ENCODE data around the gene ABHD17B. TPM values are rescaled to one million over a fixed set of nuclear protein-coding genes. Genes with fewer than 3 reads are reported as not detected.
A peak's percentile ranks its signal among the peaks of the same experiment; 100 is the strongest.

The ABHD17B gene
- total and polyA plus RNA-seq, 2 experiments from 2014 or later: 7.7 to 10.7 TPM

DNA sequence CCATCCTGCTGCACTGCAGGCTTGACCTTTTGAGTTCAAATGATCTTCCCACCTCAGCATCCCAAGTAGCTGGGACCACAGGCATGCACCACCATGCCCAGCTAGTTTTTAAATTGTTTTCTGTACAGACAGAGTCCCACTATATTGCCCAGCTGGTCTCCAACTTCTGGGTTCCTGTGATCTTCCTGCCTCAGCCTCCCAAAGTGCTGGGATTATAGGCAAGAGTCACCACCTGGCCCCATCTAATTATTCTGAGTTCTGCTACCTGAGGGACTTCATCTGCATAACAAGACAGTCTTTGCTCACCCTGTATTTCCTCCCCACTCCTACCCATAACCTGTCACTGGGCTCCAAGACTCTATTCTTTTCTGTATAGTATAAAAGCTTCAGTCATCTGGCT lies 88.1 kb downstream of the ABHD17B start:
- H3K4me2 ChIP-seq (ENCODE audit: unreplicated experiment): no peak overlapping the region
- in situ Hi-C loops (cut with MboI): loop anchor here (25.0 kb wide), 1 partner anchor 439 kb away; no protein-coding TSS in a partner anchor

DNA sequence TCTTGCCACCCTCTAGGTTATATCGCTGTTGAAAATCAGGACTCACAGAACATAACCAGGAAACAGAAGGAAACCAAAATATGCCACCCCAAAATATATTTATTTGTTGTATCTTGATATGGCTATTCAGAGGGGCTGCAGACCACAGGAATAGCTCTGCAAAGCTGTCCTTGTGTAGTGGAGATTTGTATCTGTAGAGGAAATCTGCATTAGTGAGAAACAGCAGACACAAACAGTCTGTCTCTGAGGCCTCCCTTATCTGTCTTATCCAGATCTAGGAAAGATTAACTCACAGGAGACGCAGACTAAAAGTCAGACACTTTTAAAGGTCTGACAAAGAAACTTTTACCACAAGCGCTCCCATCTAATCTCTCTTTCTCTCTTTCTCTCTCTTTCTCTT lies 88.5 kb downstream of the ABHD17B start:
- Histone ChIP-seq H3K27ac (no peak overlapping the region), H3K9ac (no peak overlapping the region), H3K79me2 (ENCODE audit: insufficient read depth) (no peaks in the 10 kb centered on the region), H3K4me2 (ENCODE audit: unreplicated experiment) (no peak overlapping the region), H3K36me3 (ENCODE audit: low read depth) (no peaks in the 10 kb centered on the region), H4K20me1 (ENCODE audit: insufficient read depth) (no peaks in the 10 kb centered on the region), H3K4me1 (ENCODE audit: insufficient read depth) (no peaks in the 10 kb centered on the region), H3F3A (ENCODE audit: insufficient read depth) (no peaks in the 10 kb centered on the region), H3K4me3 (no peak overlapping the region), H3K9me3 (ENCODE audit: low read depth) (no peaks in the 10 kb centered on the region), H2AFZ (no peak overlapping the region), H3K9me2 (ENCODE audit: insufficient read depth) (no peaks in the 10 kb centered on the region), H3K27me3 (replicated peaks; ENCODE audit: insufficient read depth) (no peaks in the 10 kb centered on the region)
- TF ChIP-seq EZH2 (IDR thresholded peaks at IDR 0.05; ENCODE audit: insufficient read depth, poor library complexity, severe bottlenecking): no peak
- no peak for TF ChIP-seq EZH2phosphoT487 (IDR thresholded peaks at IDR 0.05; ENCODE audit: insufficient read depth, low read depth)
- in situ Hi-C loops (cut with MboI): loop anchor here (25.0 kb wide), 1 partner anchor 440 kb away; no protein-coding TSS in a partner anchor
- 92% methylated on average over 3 of the region's 3 CpGs for WGBS, 2 experiments (ENCODE audit: low coverage in 1 of 2, low lambda C conversion rate in 2 of 2, missing lambda C conversion rate in 2 of 2)
- DNase-seq: no peak

More for the DNA sequence above, 88.1 kb downstream of the ABHD17B start:
- Histone ChIP-seq H3K79me2 (ENCODE audit: insufficient read depth) (no peaks in the 10 kb centered on the region), H3K4me3 (no peak overlapping the region), H3F3A (ENCODE audit: insufficient read depth) (no peaks in the 10 kb centered on the region), H3K9me2 (ENCODE audit: insufficient read depth) (no peaks in the 10 kb centered on the region), H3K36me3 (ENCODE audit: low read depth) (no peaks in the 10 kb centered on the region), H4K20me1 (ENCODE audit: insufficient read depth) (no peaks in the 10 kb centered on the region), H3K9me3 (ENCODE audit: low read depth) (no peaks in the 10 kb centered on the region), H3K27me3 (replicated peaks; ENCODE audit: insufficient read depth) (no peaks in the 10 kb centered on the region), H3K4me1 (ENCODE audit: insufficient read depth) (no peaks in the 10 kb centered on the region), H3K27ac (no peak overlapping the region), H3K9ac (no peak overlapping the region), H2AFZ (no peak overlapping the region)
- DNase-seq: no peak
- TF ChIP-seq EZH2 (IDR thresholded peaks at IDR 0.05; ENCODE audit: insufficient read depth, poor library complexity, severe bottlenecking) (no peak), EZH2phosphoT487 (IDR thresholded peaks at IDR 0.05; ENCODE audit: insufficient read depth, low read depth) (no peak)

DNA sequence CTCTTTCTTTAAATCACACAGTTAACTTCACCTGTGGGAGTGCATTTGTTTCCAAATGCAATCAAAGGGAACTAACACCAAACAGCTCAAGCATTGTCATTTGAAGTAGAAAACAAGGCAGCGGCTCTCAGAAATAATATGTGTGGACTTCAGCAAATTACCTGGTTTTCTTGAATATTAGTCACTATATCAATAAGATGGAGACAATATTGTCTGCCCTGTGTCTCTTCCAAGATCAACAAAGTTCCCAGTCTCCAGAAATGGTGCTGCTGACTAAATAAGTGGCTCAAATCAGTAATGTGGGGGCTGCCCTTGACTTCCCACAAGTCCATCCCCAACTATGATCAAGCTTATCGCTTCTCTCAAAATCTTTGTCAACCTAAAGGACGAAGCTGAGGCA lies 89.6 kb downstream of the ABHD17B start:
- Histone ChIP-seq H3K4me1 (ENCODE audit: insufficient read depth) (no peaks in the 10 kb centered on the region), H3K79me2 (ENCODE audit: insufficient read depth) (no peaks in the 10 kb centered on the region), H3K9me3 (ENCODE audit: low read depth) (no peaks in the 10 kb centered on the region), H3K4me2 (ENCODE audit: unreplicated experiment) (no peak overlapping the region), H3K27ac (no peak overlapping the region), H4K20me1 (ENCODE audit: insufficient read depth) (no peaks in the 10 kb centered on the region), H3F3A (ENCODE audit: insufficient read depth) (no peaks in the 10 kb centered on the region), H2AFZ (no peak overlapping the region), H3K9ac (no peak overlapping the region), H3K9me2 (ENCODE audit: insufficient read depth) (no peaks in the 10 kb centered on the region), H3K27me3 (replicated peaks; ENCODE audit: insufficient read depth) (no peaks in the 10 kb centered on the region), H3K4me3 (no peak overlapping the region), H3K36me3 (ENCODE audit: low read depth) (no peaks in the 10 kb centered on the region)
- no peak for TF ChIP-seq EZH2 (IDR thresholded peaks at IDR 0.05; ENCODE audit: insufficient read depth, poor library complexity, severe bottlenecking)
- TF ChIP-seq EZH2phosphoT487 (IDR thresholded peaks at IDR 0.05; ENCODE audit: insufficient read depth, low read depth): no peak
- in situ Hi-C loops (cut with MboI): loop anchor here (25.0 kb wide), 1 partner anchor 441 kb away; no protein-coding TSS in a partner anchor
- DNase-seq: no peak
- 79 to 89% methylated on average over 3 of the region's 3 CpGs for WGBS, 2 experiments (ENCODE audit: low coverage in 1 of 2, low lambda C conversion rate in 2 of 2, missing lambda C conversion rate in 2 of 2)

DNA sequence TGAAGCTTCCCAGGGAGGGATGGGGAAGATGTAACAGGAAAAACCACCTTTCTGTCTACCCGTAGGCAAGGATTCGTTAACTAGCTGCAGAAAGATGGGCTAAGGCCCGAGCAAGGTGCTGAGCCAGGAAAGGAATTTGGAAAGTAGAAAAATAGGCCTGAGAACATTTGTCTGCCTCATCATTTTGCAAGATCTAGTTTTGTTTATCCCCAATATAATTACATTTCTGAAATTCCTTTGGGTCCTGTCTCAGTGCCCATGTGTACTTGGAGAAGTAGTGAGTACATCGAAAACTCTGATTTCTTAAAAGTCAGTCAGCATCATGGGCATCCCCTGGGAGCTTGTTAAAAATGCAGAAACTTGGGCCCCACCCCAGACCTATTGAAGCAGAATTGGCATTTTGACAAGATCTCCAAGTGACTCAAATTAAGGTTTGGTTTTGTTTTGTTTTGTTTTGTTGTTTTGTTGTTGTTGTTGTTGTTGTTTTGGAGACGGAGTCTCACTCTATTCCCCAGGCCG lies 90.5 kb downstream of the ABHD17B start:
- H3K4me1 ChIP-seq (ENCODE audit: insufficient read depth): no peaks in the 10 kb centered on the region
- in situ Hi-C loops (cut with MboI): loop anchor here (25.0 kb wide), 1 partner anchor 442 kb away; no protein-coding TSS in a partner anchor
- no peaks in the 10 kb centered on the region for H4K20me1 ChIP-seq (ENCODE audit: insufficient read depth)
- H3K4me3 ChIP-seq: no peak overlapping the region
- no peak for TF ChIP-seq EZH2 (IDR thresholded peaks at IDR 0.05; ENCODE audit: insufficient read depth, poor library complexity, severe bottlenecking)
- no peak for TF ChIP-seq EZH2phosphoT487 (IDR thresholded peaks at IDR 0.05; ENCODE audit: insufficient read depth, low read depth)
- no peaks in the 10 kb centered on the region for H3K27me3 ChIP-seq (replicated peaks; ENCODE audit: insufficient read depth)
- no peaks in the 10 kb centered on the region for H3K79me2 ChIP-seq (ENCODE audit: insufficient read depth)
- no peak overlapping the region for H3K4me2 ChIP-seq (ENCODE audit: unreplicated experiment)
- no peak overlapping the region for H3K9ac ChIP-seq
- H3K9me3 ChIP-seq (ENCODE audit: low read depth): no peaks in the 10 kb centered on the region
- DNase-seq: peak; percentile 39
- H3K27ac ChIP-seq: no peak overlapping the region
- 42 to 46% methylated on average over 6 of the region's 6 CpGs for WGBS, 2 experiments (ENCODE audit: low coverage in 1 of 2, low lambda C conversion rate in 2 of 2, missing lambda C conversion rate in 2 of 2)
- H3F3A ChIP-seq (ENCODE audit: insufficient read depth): no peaks in the 10 kb centered on the region
- H3K36me3 ChIP-seq (ENCODE audit: low read depth): no peaks in the 10 kb centered on the region
- no peaks in the 10 kb centered on the region for H3K9me2 ChIP-seq (ENCODE audit: insufficient read depth)
- H2AFZ ChIP-seq: no peak overlapping the region
